Measurements from ENCODE around the gene IFT81. TPM values are rescaled to one million over a fixed set of nuclear protein-coding genes. Genes with fewer than 3 reads are reported as not detected.
A peak's percentile ranks its signal among the peaks of the same experiment; 100 is the strongest.

IFT81 gene
- polyA plus RNA-seq, 1 experiment, result 22.1 TPM

DNA sequence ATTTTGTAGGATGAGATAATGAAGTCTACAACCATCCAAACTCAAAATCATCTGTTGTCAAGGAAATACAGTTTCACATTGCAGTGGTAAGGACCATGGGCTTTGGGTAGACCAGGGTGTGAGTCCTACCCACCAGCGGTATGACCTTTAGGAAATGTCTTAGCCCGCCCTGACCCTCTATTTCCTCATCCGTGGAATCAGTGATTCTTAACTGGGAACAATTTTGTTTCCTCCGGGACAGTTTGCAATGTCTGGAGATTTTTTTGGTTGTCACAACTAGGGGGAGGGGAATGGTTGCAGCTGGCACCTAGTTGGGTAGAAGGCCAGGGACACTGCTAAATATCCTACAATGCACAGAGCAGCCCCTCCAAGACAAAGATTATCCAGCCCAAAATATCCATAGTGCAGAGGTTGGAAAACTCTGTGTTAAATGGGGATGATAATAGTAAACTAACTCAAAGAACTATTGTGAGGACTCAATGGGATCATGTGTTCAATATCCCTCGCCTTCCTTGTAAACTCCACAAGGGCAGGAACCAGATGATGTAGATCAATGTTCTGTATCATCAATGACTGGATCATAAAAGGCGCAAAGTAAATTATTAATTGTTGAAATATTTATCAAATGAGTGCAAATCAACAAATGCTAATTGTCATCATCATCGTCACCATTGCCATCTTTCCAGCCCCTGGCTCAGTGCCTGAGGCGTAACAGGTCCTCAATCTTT lies 15.7 kb upstream of the IFT81 start:
- ChIA-PET POLR2A (interaction anchor here (0.7 to 1.0 kb wide), 3 partner anchors 16 to 277 kb away, joined by 3 read pairs; partner anchors contain the start of gene IFT81), CTCF (interaction anchor here (0.6 to 1.0 kb wide), 2 partner anchors 10 to 323 kb away, joined by 3 to 11 read pairs; no protein-coding TSS in a partner anchor)
- Histone ChIP-seq H3K27me3 (ENCODE audit: control insufficient read depth, insufficient read depth, low read length) (no peaks in the 10 kb centered on the region), H3K9me3 (ENCODE audit: control insufficient read depth, insufficient read depth, low read length) (peaks cover 12% of the 10 kb centered on the region), H3K27ac (ENCODE audit: low read depth, low read length) (peak overlapping the region; percentile 98), H3K4me3 (ENCODE audit: low read depth, low read length) (peak overlapping the region; percentile 10; the same call in 1 of the 2 replicates)
- DNase-seq (ENCODE audit: low read depth, low spot score), result no peak
- TF ChIP-seq, protein P1, sequence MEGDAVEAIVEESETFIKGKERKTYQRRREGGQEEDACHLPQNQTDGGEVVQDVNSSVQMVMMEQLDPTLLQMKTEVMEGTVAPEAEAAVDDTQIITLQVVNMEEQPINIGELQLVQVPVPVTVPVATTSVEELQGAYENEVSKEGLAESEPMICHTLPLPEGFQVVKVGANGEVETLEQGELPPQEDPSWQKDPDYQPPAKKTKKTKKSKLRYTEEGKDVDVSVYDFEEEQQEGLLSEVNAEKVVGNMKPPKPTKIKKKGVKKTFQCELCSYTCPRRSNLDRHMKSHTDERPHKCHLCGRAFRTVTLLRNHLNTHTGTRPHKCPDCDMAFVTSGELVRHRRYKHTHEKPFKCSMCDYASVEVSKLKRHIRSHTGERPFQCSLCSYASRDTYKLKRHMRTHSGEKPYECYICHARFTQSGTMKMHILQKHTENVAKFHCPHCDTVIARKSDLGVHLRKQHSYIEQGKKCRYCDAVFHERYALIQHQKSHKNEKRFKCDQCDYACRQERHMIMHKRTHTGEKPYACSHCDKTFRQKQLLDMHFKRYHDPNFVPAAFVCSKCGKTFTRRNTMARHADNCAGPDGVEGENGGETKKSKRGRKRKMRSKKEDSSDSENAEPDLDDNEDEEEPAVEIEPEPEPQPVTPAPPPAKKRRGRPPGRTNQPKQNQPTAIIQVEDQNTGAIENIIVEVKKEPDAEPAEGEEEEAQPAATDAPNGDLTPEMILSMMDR (IDR thresholded peaks at IDR 0.05; ENCODE audit: low read depth, low read length), result no peak

DNA sequence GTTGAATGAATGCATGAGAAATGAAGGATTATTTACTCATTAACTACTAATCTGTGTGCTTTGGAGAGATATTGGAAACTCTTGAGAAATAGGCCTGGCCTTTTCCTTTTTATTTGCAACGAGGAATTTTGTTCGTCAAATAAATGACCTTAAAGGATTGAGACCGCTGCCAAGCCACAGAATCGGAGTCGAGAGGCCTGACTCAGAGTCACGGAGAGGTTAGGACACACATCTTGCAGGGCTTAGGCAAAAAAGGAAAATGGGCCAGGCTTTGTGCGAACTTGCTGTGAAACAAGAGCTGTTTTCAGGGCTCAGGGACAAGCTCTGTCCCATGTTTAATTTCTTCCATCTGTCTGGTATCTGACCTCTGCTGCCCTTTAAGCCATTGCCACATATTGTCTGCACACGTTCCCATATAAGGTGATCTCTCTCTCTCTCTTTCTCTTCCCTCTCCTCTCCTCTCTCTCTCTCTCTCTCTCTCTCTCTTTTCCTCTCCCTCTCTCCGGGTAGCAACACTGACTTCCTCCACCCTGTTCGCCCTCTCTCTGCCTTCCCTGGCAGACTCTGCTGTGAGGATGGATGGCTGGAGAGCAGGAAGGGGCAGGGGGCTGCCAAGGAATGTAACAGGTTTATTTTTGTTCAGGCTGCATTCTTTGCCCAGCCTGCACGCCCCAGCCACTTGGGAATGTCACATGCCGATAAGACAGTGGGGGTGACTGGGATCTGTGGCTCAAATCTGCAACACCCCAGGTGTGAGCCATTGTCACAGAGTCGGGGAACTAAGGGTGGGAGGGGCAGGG lies 14.9 kb upstream of the IFT81 start:
- POLR2A ChIA-PET, result interaction anchor here (0.6 to 1.0 kb wide), 5 partner anchors 15 to 276 kb away, joined by 3 to 11 read pairs (median 3); partner anchors contain the start of gene IFT81
- peak; percentile 97 for DNase-seq (ENCODE audit: low read depth, low spot score)
- CTCF ChIA-PET, result interaction anchor here (0.6 to 1.0 kb wide), 2 partner anchors 9 to 322 kb away, joined by 3 to 11 read pairs; no protein-coding TSS in a partner anchor
- peak overlapping the region; percentile 98 for H3K27ac ChIP-seq (ENCODE audit: low read depth, low read length)
- peak overlapping the region; percentile 37 for H3K4me3 ChIP-seq (ENCODE audit: low read depth, low read length)
- H3K9me3 ChIP-seq (ENCODE audit: control insufficient read depth, insufficient read depth, low read length), result peaks cover 10% of the 10 kb centered on the region; the same call in 1 of the 2 replicates
- TF ChIP-seq, protein P1 (IDR thresholded peaks at IDR 0.05; ENCODE audit: low read depth, low read length), result no peak
- H3K27me3 ChIP-seq (ENCODE audit: control insufficient read depth, insufficient read depth, low read length), result no peaks in the 10 kb centered on the region

DNA sequence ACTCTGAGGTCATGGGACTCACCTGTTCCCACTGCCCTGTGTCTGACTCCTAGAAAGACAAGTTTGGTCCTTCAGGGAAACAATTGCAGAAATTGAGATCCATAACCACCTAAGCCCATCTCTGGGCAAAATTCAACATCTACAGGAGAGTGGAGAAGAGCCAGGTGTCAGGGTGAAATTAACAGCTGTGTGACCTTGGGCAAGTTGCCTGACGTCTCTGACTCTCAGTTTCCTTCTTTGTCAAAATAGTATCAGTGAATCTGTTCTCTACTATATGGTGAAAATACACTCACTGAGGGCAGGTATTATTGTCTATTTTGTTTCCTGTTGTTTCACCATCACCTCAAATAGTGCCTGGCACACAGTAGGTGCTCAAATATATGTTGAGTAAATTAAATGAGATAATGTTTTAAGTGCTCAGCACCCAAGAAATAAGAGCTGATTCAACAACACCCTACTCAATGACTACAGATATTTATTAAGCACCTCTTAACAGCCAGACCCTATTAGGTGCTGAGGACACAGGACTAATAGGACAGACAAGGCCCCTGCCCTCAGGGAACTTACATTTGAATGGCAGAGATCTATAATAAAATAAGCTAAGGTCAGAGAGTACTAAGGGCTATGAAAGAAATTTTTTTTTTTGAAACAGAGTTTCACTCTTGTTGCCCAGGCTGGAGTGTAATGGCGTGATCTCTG lies 14.2 kb upstream of the IFT81 start:
- DNase-seq (ENCODE audit: low read depth, low spot score), result no peak
- ChIA-PET POLR2A (interaction anchor here (0.6 kb wide), 1 partner anchor 16 kb away, joined by 11 read pairs; no protein-coding TSS in a partner anchor), CTCF (interaction anchor here (0.8 kb wide), 1 partner anchor 321 kb away, joined by 3 read pairs; no protein-coding TSS in a partner anchor)
- Histone ChIP-seq H3K4me3 (ENCODE audit: low read depth, low read length) (peak overlapping the region; percentile 37; the same call in 1 of the 2 replicates), H3K9me3 (ENCODE audit: control insufficient read depth, insufficient read depth, low read length) (peaks cover 10% of the 10 kb centered on the region; the same call in 1 of the 2 replicates), H3K27ac (ENCODE audit: low read depth, low read length) (peak overlapping the region; percentile 98), H3K27me3 (ENCODE audit: control insufficient read depth, insufficient read depth, low read length) (no peaks in the 10 kb centered on the region)
- TF ChIP-seq, protein P1 (IDR thresholded peaks at IDR 0.05; ENCODE audit: low read depth, low read length), result no peak

GRCh38 chr12:110111476-110112334 lies 12.5 kb upstream of the IFT81 start:
- Histone ChIP-seq H3K27me3 (ENCODE audit: control insufficient read depth, insufficient read depth, low read length) (no peaks in the 10 kb centered on the region), H3K4me3 (ENCODE audit: low read depth, low read length) (no peak overlapping the region), H3K9me3 (ENCODE audit: control insufficient read depth, insufficient read depth, low read length) (peaks cover 10% of the 10 kb centered on the region; the same call in 1 of the 2 replicates), H3K27ac (ENCODE audit: low read depth, low read length) (no peak overlapping the region)
- ChIA-PET CTCF (interaction anchor here (0.6 kb wide), 1 partner anchor 12 kb away, joined by 3 read pairs; no protein-coding TSS in a partner anchor), POLR2A (no interaction called here)
- no peak for DNase-seq (ENCODE audit: low read depth, low spot score)
- TF ChIP-seq, protein P1 (IDR thresholded peaks at IDR 0.05; ENCODE audit: low read depth, low read length), result no peak
